ENCODE data around the gene AP1S1. TPM values are rescaled to one million over a fixed set of nuclear protein-coding genes. Genes with fewer than 3 reads are reported as not detected.

AP1S1 gene
- polyA plus RNA-seq, 1 experiment, result 197 TPM

GRCh38 chr7:101155303-101155702 lies 1.0 kb downstream of the AP1S1 start:
- no peak for DNase-seq (ENCODE audit: low read depth, low spot score)
- ChIA-PET POLR2A (interaction anchor here (1.5 kb wide), 1 partner anchor 62 kb away, joined by 6 read pairs; the partner anchor contains the start of genes PLOD3 and ZNHIT1), CTCF (interaction anchor here (0.7 to 3.1 kb wide), 4 partner anchors 11 to 62 kb away, joined by 3 to 43 read pairs (median 5); partner anchors contain the start of genes PLOD3 and ZNHIT1)
- Histone ChIP-seq H3K4me3 (ENCODE audit: low read depth, low read length) (peak overlapping the region; percentile 82), H3K27me3 (ENCODE audit: control insufficient read depth, insufficient read depth, low read length) (no peaks in the 10 kb centered on the region), H3K27ac (ENCODE audit: low read depth, low read length) (no peak overlapping the region), H3K9me3 (ENCODE audit: control insufficient read depth, insufficient read depth, low read length) (no peaks in the 10 kb centered on the region; the same call in 1 of the 2 replicates)
- no peak for TF ChIP-seq CTCF (IDR thresholded peaks at IDR 0.05; ENCODE audit: low read depth, low read length)

- H3K9me3 ChIP-seq (ENCODE audit: control insufficient read depth, insufficient read depth, low read length), result no peaks in the 10 kb centered on the region; the same call in 1 of the 2 replicates
- ChIA-PET CTCF (interaction anchor here (0.6 to 3.1 kb wide), 5 partner anchors 10 to 79 kb away, joined by 3 to 43 read pairs (median 7); partner anchors contain the start of genes PLOD3 and ZNHIT1), POLR2A (interaction anchor here (1.5 kb wide), 1 partner anchor 61 kb away, joined by 6 read pairs; the partner anchor contains the start of genes PLOD3 and ZNHIT1)
- H3K27ac ChIP-seq (ENCODE audit: low read depth, low read length), result no peak overlapping the region
- peak; percentile 38 for TF ChIP-seq CTCF (IDR thresholded peaks at IDR 0.05; ENCODE audit: low read depth, low read length)
- DNase-seq (ENCODE audit: low read depth, low spot score), result no peak
- no peaks in the 10 kb centered on the region for H3K27me3 ChIP-seq (ENCODE audit: control insufficient read depth, insufficient read depth, low read length)
- H3K4me3 ChIP-seq (ENCODE audit: low read depth, low read length), result no peak overlapping the region
Measured at GRCh38 chr7:101156277-101156676, 2.0 kb downstream of the AP1S1 start.

- Histone ChIP-seq H3K4me3 (ENCODE audit: low read depth, low read length) (no peak overlapping the region), H3K27ac (ENCODE audit: low read depth, low read length) (no peak overlapping the region), H3K27me3 (ENCODE audit: control insufficient read depth, insufficient read depth, low read length) (no peaks in the 10 kb centered on the region), H3K9me3 (ENCODE audit: control insufficient read depth, insufficient read depth, low read length) (no peaks in the 10 kb centered on the region; the same call in 1 of the 2 replicates)
- ChIA-PET CTCF (interaction anchor here (0.6 to 3.1 kb wide), 7 partner anchors 9 to 60 kb away, joined by 3 to 43 read pairs (median 7); partner anchors contain the start of genes PLOD3 and ZNHIT1), POLR2A (interaction anchor here (0.6 kb wide), 1 partner anchor 370 kb away, joined by 4 read pairs; no protein-coding TSS in a partner anchor)
- TF ChIP-seq CTCF (IDR thresholded peaks at IDR 0.05; ENCODE audit: low read depth, low read length), result no peak
- no peak for DNase-seq (ENCODE audit: low read depth, low spot score)
Measured at GRCh38 chr7:101156866-101157589, 2.8 kb downstream of the AP1S1 start.

DNA sequence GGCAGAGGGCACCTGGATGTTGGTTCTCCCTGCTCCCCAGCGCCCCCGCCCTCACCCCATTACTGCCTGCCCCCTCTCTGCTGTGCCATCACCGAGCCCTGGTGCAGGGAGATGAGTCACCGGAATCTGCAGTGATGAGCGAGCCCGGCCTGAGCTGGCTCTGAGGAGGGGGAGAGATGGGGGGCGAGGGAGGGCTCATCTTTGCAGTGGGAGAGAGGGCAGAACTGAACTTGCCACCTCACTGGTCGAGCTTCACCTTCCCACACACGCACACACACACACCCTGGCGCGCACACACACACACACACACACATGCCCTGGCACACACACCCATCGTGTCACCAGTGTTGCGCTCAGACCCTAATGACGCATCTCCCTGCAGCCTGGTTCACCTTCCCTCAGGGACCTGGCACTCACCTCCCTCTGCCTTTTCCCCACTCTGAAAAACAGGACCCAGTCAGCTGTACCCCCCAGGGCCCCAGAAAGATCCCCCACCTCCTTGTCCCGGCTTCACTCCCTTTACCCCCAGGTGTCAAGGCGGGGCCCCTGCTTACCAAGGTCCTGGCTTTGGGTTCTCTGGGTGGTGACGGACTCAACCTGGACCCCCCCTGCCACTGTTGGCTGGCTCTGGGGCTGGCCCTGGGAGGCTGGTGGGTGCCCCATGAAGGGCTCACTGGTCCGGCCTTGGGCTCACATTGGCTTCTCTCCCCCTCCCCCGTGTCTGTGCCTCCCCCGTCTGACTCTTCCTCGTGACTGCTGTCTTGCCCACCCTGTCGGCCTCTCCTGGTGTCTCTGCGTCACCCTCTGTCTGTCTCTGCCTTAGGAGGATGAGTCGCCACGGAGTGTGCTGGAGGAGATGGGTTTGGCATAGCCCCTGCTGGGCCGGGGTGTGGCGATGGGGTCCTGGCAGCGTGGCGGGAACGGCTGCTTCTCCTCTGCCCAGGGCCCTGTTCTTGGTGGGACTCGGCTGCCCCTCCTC lies 5.7 kb downstream of the AP1S1 start:
- no peak for DNase-seq (ENCODE audit: low read depth, low spot score)
- H3K27ac ChIP-seq (ENCODE audit: low read depth, low read length), result no peak overlapping the region
- no peak overlapping the region for H3K4me3 ChIP-seq (ENCODE audit: low read depth, low read length)
- peaks cover 1% of the 10 kb centered on the region for H3K27me3 ChIP-seq (ENCODE audit: control insufficient read depth, insufficient read depth, low read length)
- ChIA-PET POLR2A (no interaction called here), CTCF (interaction anchor here (0.7 to 2.0 kb wide), 3 partner anchors 11 to 33 kb away, joined by 3 to 11 read pairs (median 5); no protein-coding TSS in a partner anchor)
- no peak for TF ChIP-seq CTCF (IDR thresholded peaks at IDR 0.05; ENCODE audit: low read depth, low read length)
- H3K9me3 ChIP-seq (ENCODE audit: control insufficient read depth, insufficient read depth, low read length), result no peaks in the 10 kb centered on the region; the same call in 1 of the 2 replicates

All from AG04450 (cell line).